GM21529 (cell line): ENCODE measurements around the gene UBXN2A.
"Not testable (repeated sequence)": the region's sequence is repeated elsewhere in the genome, so short reads cannot be mapped to it uniquely, and the experiment has no call there.

Experiments
- ATAC-seq: cut with Tn5 transposase; IDR thresholded peaks from one replicate; pipeline ENCODE4 v1.9.1; 2021; ENCODE audit not compliant: unreplicated experiment

Gene UBXN2A

GRCh38 chr2:24043133-24043532, 102.9 kb downstream of the UBXN2A start:
- not testable (repeated sequence) for ATAC-seq

GRCh38 chr2:24045511-24046508, 105.5 kb downstream of the UBXN2A start:
- no peak for ATAC-seq

GRCh38 chr2:24046599-24046929, 106.3 kb downstream of the UBXN2A start:
- no peak for ATAC-seq

- ATAC-seq, result peak; percentile 99
Measured at GRCh38 chr2:24046930-24047702, 106.9 kb downstream of the UBXN2A start, which contains the start of gene WDCP. TSS of gene WDCP (minus strand) at chr2:24047391. CDS start at chr2:24039494, 7,897 bp downstream.

- ATAC-seq, result no peak
Measured at GRCh38 chr2:24047703-24048033, 107.4 kb downstream of the UBXN2A start.

- no peak for ATAC-seq
Measured at GRCh38 chr2:24048769-24049484, 108.7 kb downstream of the UBXN2A start.

- no peak for ATAC-seq
Measured at GRCh38 chr2:24049485-24050021, 109.3 kb downstream of the UBXN2A start, which contains the start of gene FKBP1B. TSS of gene FKBP1B (plus strand) at chr2:24049741. CDS start at chr2:24049850, 109 bp downstream.

- no peak for ATAC-seq
Measured at GRCh38 chr2:24050041-24050979, 110.0 kb downstream of the UBXN2A start.

- ATAC-seq, result no peak
Measured at GRCh38 chr2:24051833-24052232, 111.6 kb downstream of the UBXN2A start.

- no peak for ATAC-seq
Measured at GRCh38 chr2:24052951-24053350, 112.7 kb downstream of the UBXN2A start.
